GM18868 (cell line): ENCODE results near the gene LY6G5B.
"Not testable (repeated sequence)": the region's sequence is repeated elsewhere in the genome, so short reads cannot be mapped to it uniquely, and the experiment has no call there.

Source experiments
- ATAC-seq: cut with Tn5 transposase; IDR thresholded peaks from one replicate; pipeline ENCODE4 v1.9.1; 2021; ENCODE audit warnings: mild to moderate bottlenecking, moderate library complexity; ENCODE audit not compliant: unreplicated experiment

The LY6G5B gene

GRCh38 chr6:31689249-31690110, 19.7 kb downstream of the LY6G5B start:
- ATAC-seq = no peak

DNA sequence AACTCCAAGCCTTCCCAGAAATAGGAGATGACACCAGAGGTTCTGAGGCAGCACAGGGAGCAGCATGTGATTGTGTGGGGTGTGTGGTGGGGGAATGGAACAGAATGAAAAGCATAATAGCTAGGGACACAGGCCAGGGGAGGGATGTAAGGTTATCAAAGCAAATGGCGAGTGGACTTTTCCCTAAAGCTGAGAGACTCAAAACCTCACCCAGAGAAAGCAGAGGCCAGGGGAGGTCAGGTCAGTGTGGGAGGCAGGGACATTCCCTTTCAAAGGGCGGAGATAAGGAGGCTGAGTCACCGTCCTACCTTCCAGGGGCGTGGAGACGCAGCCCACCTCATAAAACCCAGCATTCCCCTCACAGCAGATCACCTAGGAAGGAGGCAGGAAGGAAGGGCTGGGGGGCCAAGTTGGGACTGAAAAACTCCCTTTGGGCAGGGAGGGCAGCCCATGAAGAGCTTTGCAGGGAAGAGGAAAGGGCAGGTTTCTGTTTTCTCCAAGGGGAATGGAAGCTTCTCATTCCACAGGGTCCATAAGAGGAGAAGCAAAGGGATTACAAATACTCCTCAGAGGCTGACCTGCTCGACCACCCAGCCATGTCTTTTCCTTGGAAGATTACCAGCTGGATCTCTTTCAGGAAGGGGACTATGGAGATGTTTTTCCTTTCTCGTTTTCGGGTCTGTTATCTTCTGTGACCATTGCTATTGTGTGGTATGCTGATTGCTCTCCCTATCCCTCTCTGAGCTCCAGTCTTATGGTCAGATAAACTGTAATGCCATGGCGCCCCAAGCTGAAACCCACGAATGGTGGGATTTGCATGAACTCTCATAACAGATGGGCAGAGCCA, 20.7 kb downstream of the LY6G5B start:
- no peak for ATAC-seq

DNA sequence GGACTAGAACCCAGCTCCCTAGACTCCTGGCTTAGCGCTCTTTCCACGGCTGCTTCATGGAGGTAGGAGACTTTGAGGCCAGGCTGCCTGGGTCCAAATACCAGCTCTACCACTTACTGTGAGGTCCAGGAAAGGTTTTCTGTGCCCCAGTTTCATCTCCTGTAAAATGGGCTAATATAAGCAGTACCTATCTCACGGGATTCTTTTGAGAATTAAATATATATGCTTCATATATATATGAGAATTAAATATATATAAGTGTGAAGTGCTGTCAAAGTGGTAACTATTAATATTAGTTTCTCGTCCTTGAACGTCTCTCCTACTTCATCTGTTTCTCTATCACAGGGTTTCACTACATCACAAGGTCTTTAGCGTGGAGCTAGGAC, 21.3 kb downstream of the LY6G5B start:
- no peak for ATAC-seq

GRCh38 chr6:31691564-31692108, 21.9 kb downstream of the LY6G5B start:
- no peak for ATAC-seq

GRCh38 chr6:31692353-31692752, 22.6 kb downstream of the LY6G5B start:
- ATAC-seq = no peak

DNA sequence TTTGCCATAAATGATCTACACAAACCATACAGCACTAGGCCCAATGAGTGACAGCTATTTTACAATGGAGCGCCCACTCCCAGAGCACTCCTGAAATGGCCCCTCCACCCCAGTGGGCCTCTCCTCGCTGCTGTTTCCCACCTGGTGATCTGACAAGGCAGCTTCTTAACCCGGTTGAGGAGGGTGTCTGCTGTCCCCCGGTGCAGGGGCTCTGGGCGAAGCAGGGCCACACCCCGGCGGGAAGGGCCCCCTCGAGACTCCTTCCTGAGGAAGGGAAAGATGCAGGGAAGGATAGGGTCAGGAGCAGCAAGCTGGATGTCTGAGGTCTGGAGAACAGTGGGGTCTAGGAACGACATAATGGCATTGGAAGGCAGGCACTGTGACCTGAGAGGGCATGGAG, 23.1 kb downstream of the LY6G5B start:
- ATAC-seq = no peak

GRCh38 chr6:31693535-31693934, 23.8 kb downstream of the LY6G5B start:
- no peak for ATAC-seq

GRCh38 chr6:31697555-31697954, 27.8 kb downstream of the LY6G5B start:
- no peak for ATAC-seq

- no peak for ATAC-seq
Measured at GRCh38 chr6:31700740-31701401, 31.1 kb downstream of the LY6G5B start.

DNA sequence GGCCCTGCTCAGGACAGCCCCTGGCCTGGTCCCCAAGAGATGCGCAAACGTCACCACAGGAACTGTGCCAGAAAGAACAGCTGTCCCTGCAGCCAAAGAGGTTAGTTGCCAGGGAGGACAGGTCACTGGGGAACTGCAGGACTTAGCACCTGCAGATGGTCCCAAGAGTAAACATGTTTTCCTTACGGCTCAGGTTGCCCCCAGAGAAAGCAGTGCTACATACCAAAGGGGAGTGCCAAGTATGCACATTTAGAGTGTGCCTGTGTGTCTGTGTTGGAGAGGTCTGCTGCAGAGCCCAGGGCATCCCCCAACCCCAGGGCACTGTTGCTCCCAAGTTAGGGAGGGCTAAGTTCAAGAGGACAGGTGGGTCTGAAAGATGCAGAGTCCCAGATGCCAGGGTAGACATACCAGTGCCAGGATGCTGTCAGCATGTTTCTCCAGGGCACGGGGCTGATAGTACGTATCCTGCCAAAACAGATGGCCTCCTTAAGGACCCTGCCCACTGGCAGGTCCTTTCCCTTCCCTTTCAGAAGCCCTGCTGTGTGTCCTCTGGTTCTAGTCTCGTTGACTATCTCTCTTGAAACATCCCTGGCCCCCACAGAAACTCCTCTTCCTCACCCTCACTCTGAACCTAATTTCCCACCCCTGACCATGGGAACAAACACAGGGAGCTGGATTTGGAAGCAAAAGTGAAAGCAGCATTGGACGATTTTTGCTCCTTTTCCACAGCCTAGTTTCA, 32.1 kb downstream of the LY6G5B start:
- no peak for ATAC-seq

DNA sequence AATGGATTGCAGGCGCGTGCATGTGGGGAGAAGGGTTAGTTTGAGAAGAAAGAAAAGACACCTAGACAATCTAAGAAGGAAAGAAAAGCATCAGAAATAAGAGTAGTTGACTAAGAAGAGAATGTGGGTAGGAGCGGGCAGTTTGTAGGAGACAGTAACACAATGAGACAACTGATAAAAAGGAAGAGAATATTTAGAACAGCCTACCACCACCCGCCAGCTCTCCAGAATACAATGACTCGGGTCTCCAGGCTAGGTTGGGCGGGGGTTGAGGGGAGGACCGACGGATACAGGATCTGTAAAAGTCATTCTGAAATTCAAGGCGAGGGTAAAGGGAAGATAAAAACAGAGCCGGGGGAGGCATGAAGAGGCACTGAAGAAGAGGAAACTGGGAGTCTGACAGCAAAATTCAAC, 32.6 kb downstream of the LY6G5B start:
- ATAC-seq = no peak

DNA sequence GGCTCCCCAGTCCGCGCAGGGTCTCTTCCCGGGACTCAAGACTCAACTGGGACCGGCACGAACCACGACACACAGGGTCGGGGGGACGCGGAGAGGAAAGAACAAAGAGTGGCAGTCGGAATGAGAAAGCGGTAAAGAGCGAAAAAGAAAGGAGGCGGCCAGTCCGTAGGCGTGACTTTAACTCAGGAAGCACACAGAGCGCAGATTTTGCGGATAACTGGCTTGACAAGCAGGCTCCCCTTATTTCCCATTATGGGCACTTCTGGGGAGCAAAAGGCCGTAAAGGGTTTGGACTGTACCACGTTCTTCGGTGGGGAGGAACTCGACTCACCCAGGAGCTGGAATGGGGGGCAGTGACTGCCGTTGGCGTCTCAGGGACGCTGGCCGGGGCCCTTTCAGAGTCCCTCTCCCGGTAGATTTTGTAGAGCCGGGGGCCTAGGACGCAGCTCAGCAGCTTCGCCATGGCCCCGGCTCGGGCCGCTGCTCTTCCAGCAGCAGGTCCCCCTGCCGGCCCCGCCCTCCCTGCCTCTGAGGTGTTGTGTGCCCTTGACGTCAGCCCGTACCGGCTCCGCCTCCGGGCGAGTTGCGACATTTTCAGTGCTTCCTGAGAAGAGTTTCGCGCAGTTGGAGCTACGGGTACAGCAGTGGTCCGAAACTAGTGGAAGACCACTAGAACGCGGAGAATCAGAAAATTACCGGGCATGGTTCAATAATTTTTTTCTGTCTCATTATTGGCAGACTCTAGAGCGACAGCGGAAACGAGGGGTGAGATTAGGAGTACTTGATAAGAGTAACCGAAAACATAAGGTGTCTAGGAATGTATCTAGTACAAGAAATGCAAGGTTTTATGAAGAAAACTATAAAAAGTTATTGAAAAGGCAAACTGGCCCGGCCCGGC, 33.3 kb downstream of the LY6G5B start, which contains the start of gene ABHD16A:
Gene ABHD16A, minus strand, starts transcription at position 506 of the 898 bp plus-strand sequence. Its CDS starts 43 bp downstream, at position 463.
- peak; percentile 94 for ATAC-seq

GRCh38 chr6:31705931-31706330, 36.2 kb downstream of the LY6G5B start:
- ATAC-seq = no peak

DNA sequence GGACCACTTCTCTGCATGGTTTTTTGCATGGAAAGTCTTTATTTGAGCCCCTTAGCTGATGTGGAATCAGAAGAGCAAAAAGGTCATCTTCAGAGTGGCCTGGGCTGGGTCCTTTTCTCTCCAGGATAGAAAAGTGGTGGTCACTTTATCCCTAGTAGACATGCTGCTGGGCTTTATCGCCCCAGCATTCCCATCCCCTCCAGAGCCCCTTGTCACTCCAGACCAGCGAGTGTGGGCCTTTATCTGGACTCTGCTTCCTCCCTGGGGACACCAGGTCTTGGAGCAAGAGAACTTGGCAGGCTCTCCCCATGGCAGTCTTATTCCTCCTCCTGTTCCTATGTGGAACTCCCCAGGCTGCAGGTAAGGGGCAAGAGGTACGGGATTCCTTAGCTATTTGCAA, 36.8 kb downstream of the LY6G5B start, which contains the start of gene LY6G6F:
Gene LY6G6F, plus strand, starts transcription at position 268 of the 400 bp plus-strand sequence. Its CDS starts 41 bp downstream, at position 309.
- ATAC-seq = no peak

- ATAC-seq = no peak
Measured at GRCh38 chr6:31707701-31708100, 37.9 kb downstream of the LY6G5B start.

DNA sequence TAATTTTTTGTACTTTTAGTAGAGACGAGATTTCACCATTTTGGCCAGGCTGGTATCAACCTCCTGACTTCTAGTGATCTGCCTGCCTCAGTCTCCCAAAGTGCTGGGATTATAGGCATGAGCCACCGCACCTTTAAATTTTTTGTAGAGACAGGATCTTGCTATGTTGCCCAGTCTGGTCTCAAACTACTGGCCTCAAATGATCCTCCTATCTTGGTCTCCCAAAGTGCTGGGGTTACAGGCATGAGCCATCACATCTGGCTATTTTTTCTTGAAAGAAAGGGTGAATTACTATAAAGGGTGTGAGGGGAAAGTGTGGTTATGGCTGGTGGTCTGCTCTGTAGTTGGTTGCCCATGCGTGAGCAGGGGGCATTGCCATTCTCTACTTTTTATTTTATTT, 38.4 kb downstream of the LY6G5B start:
- no peak for ATAC-seq

DNA sequence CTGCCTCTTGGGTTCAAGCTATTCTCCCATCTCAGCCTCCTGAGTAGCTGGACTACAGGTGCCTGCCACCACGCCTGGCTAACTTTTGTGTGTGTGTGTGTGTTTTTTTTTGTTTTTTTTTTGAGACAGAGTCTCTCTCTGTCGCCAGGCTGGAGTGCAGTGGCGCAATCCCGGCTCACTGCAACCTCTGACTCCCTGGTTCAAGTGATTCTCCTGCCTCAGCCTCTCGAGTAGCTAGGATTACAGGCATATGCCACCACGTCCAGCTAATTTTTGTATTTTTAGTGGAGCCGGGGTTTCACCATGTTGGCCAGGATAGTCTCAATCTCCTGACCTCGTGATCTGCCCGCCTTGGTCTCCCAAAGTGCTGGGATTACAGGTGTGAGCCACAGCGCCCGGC, 39.4 kb downstream of the LY6G5B start:
- ATAC-seq = not testable (repeated sequence)

DNA sequence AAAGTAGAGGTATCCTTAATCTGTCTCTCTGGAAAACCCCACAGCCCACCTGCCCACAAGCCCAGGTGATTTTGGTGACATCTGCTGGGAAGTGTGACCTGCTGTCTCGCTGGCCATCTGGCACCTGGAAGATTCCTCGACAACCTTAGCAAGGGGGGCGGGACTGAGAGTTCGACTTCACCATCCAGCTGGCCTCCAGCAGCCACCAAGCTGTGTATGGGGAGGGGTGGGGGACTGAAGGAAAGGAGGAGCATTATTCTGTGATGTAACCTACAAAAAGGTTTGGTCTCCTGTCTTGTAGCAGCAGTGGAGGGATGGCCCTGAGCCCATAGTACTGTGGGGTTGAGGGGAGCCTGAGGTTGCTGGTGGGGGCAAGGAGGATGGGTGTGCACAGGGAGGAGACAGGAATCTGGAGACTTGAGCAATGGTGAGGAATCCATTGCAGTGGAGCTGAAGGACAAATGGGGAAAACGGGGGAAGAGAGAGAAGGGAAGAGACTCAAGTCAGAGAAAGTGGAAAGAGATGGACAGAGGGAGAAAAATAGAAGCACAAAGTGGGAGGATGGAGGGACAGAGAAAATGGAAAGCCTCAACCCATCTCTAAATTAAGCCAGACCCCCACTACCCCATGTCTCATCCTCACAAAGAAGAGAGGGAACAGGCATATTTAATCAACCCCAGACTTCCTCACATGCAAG, 40.9 kb downstream of the LY6G5B start:
- ATAC-seq = no peak

- no peak for ATAC-seq
Measured at GRCh38 chr6:31711233-31711632, 41.5 kb downstream of the LY6G5B start.
